Colon (tissue), 2 donors: ENCODE results near the gene MYH11.
"Not testable (repeated sequence)": the region's sequence is repeated elsewhere in the genome, so short reads cannot be mapped to it uniquely, and the experiment has no call there.

Source experiments
- FAIRE-seq: peaks from 2 replicates; lab custom pipeline; 2012; peaks lifted over from hg19 to GRCh38; lab: Jason Lieb, UNC
- donor health status: control.
- donor health status: control.

Gene MYH11

GRCh38 chr16:15708096-15708495 is 148.7 kb downstream of the MYH11 start:
- FAIRE-seq = no peak

- FAIRE-seq = no peak
Observed at GRCh38 chr16:15707332-15707731, 149.5 kb downstream of the MYH11 start.

- no peak for FAIRE-seq
Observed at GRCh38 chr16:15705064-15705565, 151.7 kb downstream of the MYH11 start.

DNA sequence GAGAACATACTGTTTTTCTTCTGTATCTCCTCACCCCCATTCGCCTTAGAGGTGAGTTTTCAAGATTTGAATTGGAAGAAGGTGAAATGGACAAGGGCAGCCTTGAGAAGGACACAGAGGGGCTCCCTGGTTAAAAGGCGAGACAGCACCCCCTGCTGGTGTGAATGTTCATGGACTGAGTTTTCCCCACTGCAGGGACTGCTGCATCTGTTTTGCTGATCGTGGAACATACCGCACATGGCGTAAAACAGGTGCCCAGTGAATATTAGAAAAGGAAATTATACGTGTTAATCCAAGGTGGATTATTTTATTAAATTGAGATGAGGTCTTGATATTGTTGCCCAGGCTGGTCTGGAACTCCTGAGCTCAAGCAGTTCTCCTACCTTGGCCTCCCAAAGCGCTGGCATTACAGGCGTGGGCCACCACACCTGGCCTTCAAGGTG is 152.3 kb downstream of the MYH11 start:
- FAIRE-seq = no peak

DNA sequence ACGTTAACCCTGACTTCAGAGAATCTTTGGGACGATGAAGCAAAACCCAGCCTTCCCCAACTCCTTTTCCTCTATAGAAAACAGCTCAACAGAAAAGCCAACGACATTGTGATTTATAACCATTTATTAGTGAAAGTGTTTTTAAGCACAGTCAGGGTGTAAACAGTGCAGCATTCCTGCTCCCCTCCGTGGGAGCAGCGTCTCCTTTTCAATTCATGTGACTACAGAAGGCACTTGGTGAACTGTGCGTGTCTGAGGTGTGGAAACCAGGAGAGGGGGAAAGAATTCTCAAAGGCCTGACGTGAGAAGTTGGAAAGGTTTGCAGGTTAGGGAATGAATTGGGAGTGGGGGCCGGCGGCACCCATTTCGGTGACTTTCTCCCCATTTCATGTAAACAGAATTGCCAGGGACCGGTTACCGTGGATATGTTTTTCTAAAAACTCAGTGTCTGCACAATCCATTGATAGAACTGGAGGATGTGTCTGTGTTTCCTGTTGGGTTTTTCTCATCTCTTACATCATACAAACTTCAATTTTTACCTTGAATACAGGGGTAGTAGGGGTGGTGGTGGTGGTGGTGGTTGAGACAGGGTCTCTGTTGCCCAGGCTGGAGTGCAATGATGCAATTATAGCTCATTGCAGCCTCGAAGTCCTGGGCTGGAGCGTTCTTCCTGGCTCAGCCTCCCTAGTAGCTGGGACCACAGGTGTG is 153.6 kb downstream of the MYH11 start:
- no peak for FAIRE-seq

DNA sequence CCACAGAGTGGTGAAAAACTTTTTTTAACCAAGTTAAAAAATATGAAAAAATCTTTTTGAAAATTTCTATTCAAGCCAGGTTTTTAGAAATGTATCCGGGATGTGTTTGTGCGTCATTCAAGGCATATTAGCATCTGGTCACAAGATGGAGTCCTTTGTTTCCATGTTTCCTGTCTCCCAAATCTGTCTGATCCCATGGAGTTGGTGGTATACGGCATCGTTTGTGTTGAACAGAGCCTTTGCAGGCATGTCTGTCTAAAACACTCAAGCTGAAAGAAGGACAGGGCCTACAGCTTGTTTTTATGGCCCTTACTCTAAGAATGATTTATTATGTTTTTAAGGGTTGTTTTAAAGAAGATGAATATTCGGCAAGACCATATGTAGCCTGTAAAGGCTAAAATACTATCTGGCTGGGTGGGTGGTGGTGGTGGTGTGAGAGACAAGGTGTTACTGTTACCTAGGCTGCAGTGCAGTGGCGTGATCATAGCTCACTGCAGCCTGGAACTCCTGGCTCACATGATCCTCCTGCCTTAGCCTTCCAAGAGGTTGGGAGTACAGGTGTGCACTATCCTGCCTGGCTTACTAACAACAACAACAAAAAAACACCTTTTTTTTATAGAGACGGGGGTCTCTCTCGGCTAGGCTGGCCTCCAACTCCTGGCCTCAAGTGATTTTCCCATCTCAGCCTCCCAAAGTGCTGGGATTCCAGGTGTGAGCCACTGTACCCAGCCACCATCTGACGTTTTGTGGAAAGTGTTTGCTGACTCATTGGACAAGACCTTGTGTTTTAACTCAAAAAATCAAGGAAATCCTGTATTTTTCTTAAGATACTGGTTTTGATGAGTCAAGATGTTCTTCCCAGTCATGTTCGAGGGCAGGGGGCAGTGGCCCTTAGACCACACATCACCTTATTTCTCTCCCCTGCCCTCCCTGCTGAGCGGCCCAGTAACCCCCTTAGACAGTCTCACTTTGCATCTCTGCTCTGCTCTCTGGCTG is 154.6 kb downstream of the MYH11 start:
- FAIRE-seq = no peak

DNA sequence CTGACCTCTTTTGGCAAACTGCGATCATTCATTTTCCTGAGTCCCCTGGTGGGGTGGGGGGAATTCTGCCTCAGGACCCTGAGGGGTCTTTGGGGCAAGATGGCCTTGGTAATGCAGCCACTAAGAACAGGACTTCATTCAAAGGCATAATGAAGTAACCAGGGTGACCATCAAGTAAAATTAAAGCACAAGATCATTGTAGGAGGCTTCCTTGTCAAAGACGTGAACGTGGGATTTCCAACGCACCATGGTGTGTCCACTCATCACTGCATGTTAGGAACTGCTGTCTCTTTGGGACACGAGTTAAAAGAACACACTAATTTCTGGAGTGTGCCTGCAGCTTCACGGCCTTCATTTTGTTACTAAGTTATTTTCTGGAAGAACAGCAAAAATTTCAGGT is 155.5 kb downstream of the MYH11 start:
- no peak for FAIRE-seq

DNA sequence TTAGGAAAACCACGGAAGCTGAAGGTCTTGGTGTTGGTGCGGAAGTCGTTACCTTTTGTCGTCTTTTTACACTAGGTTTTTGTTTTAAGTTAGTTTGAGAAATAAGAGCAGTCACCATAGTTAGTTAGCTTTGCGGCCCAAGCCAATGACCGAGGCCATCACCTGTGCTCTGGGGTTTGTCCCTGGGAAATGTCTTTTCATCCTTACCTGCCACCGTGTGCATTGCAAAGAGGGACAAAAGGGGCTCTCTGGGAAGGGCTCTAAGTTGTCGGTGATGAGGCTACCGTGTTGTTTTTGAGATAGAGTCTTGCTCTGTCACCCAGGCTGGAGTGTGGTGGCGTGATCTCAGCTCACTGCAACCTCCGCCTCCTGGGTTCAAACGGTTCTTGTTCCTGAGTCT is 157.0 kb downstream of the MYH11 start:
- no peak for FAIRE-seq

GRCh38 chr16:15694499-15694898 is 162.3 kb downstream of the MYH11 start:
- FAIRE-seq = no peak

GRCh38 chr16:15692508-15692907 is 164.3 kb downstream of the MYH11 start:
- FAIRE-seq = not testable (repeated sequence)

DNA sequence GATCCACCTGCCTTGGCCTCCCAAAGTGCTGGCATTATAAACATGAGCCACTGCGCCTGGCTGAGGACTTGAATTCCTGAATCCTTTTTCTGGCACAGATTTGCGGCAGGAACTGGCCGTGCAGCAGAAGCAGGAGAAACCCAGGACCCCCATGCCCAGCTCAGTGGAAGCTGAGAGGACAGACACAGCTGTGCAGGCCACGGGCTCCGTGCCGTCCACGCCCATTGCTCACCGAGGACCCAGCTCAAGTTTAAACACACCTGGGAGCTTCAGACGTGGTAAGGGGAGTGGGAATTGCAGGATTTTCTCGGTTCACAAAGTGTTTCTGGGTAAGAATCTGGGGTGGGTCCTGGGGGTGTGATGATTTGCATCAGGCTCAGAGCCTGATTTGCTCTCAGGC is 165.8 kb downstream of the MYH11 start:
- FAIRE-seq = no peak

DNA sequence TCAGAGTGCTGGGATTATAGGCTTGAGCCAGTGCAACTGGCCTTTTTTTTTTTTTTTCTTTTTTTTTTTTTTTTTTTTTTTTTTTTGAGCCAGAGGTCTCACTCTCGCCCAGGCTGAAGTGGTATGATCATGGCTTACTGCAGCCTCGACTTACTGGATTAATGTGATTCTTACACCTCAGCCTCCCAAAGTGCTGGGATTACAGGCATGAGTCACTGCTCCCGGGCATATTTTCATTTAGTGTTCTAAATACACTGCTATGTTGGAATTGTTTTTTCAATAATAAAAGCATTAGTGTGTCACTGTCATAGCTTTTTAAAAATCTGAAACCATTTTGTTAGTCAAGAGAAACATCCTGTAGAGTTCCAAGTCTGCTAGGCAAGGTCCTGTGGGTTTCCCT is 166.5 kb downstream of the MYH11 start:
- no peak for FAIRE-seq

DNA sequence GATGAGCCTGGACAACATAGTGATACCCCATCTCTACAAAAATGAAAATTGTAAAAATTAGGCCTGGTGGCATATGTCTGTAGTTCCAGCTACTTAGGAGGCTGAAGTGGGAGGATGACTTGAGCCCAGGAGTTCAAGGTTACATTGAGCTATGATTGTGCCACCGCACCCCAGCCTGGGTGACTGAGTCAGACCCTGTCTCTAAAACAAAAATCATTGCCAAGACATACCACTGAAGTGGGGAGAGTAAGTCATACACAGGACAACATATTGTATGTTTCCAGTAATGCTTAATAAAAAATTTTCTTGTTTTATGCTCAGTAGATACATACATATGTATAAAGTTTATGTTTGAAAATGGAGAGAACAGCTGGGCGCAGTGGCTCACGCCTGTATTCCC is 167.5 kb downstream of the MYH11 start:
- FAIRE-seq = no peak

GRCh38 chr16:15686287-15686686 is 170.5 kb downstream of the MYH11 start:
- FAIRE-seq = no peak

DNA sequence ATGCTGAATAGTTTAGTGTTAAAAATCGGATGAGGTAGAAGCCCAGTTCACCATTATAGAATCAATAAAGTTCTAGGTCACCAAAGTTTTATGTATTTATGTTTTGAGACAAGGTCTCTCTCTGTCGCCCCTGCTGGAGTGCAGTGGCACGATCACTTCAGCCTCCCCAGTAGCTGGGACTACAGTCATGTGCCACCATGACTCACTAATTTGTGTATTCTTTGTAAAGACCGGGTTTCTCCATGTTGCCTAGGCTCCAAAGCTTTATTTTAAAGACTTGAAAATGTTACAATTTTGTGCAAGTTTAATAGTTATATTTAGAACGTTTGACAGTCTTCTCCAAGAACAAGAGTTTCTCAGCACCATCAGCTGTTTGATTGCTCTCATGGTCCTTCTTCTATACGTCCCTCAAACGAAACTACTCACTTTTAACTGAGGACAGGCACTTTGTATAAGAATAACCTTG is 174.7 kb downstream of the MYH11 start:
- no peak for FAIRE-seq

DNA sequence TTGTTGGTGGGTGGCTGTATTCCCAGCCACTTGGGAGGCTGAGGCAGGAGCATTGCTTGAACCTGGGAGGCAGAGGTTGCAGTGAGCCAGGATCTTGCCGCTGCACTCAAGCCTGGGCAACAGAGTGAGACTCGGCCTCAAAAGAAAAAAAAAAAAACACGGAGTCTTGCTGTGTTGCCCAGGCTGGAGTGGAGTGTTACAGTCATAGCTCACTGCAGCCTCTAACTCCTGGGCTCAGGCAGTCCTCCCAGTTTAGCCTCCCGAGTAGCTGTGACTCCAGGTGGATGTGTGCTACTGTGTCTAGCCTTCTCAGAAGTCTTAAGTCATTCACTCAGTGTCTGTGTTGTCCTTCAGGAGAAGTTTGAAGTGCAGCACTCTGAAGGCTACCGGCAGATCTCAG is 179.4 kb downstream of the MYH11 start:
- FAIRE-seq = no peak

DNA sequence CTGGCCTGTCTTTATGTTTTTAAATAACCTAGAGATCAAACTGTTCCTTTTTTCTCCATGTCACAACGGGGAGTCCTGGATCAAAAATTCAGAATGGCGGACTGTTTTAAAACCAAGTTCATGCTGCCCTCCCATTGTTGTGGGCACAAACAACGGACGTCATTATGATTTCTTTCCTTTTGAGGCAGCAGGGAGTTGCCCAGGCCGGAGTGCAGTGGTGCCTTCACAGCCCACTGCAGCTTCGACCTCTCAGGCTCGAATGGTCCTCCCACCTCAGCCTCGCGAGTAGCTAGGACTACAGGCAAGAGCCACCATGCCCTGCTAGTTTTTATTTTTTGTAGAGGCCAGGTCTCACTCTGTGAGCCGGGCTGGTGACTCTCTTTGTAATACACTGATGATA is 180.3 kb downstream of the MYH11 start:
- FAIRE-seq = no peak

DNA sequence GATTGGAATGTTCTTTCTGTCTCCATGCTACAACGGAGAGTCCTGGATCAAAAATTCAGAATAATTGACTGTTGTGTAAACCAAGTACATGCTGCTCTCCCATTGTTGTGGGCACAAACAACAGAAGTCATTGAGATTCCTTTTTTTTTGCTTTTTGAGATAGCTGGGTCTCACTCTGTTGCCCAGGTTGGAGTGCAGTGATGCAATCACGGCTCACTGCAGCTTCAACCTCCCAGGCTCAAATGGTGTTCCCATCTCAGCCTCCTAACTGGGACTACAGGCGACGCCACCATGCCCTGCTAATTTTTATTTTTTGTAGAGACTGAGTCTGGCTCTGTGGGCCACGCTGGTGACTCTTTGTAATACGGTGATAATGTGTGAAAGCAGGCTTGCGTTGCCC is 182.3 kb downstream of the MYH11 start:
- no peak for FAIRE-seq

- no peak for FAIRE-seq
Observed at GRCh38 chr16:15672514-15673167, 184.2 kb downstream of the MYH11 start.

DNA sequence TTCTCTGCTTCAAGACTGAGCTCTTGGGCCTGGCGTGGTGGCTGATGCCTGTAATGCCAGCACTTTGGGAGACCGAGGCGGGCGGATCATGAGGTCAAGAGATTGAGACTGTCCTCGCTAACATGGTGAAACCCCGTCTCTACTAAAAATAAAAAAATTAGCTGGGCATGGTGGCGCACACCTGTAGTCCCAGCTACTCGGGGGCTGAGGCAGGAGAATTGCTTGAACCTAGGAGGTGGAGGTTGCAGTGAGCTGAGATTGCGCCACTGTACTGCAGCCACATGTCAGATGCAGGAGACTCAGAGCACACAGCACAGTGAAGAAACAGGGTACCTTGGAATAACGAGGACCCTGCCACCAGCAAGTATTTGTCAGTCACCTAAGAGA is 184.7 kb downstream of the MYH11 start:
- not testable (repeated sequence) for FAIRE-seq

DNA sequence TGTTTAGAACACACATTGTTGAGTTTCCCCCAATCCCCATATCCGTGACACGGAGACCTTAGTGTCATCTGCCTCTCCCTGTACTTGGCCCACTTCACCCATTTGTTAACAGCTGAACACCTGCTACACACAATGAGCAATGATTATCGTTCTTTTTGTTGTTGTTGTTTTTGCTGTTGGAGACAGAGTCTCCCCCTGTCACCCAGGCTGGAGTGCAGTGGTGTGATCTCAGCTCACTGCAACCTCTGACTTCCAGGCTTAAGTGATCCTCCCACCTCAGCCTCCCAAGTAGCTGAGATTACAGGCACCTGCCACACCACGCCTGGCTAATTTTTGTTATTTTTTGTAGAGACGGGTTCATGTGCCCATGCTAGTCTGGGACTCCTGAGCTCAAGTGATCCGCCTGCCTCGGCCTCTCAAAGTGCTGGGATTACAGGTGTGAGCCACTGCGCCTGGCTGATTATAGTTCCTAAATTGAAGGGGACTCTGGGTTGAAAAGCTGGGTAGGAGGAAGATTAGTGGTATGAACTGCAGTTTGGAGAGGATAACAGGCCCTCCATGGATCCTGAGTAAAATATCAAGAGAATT is 185.2 kb downstream of the MYH11 start:
- FAIRE-seq = no peak

- FAIRE-seq = no peak
Observed at GRCh38 chr16:15667091-15667742, 189.6 kb downstream of the MYH11 start.
